SK-N-SH (cell line): ENCODE data around the gene MAP1LC3B. TPM values are rescaled to one million over a fixed set of nuclear protein-coding genes. Genes with fewer than 3 reads are reported as not detected.
A peak's percentile ranks its signal among the peaks of the same experiment; 100 is the strongest.

ENCODE experiments used
- CTCF ChIA-PET: fragments of 300-600, 350-600 bp; formaldehyde crosslinking; extraction: SDS; loops from one replicate; lab custom pipeline; 2021; lab: Yijun Ruan, JAX
- POLR2A ChIA-PET: fragments of 350-600 bp; sonication (Branson Sonifier 250); formaldehyde crosslinking; extraction: SDS; loops from one replicate; lab custom pipeline; 2020; ENCODE audit warnings: antibody characterized with exemption, inconsistent platforms; lab: Yijun Ruan, JAX
- DNase-seq: peaks from one replicate; pipeline ENCODE4 v3.0.0; 2012
- H2AFZ ChIP-seq: fragments of 200-600 bp; sonication (generic); 2 replicates; pipeline ENCODE4 v1.8.1; 2016; ENCODE audit warnings: antibody characterized with exemption, mild to moderate bottlenecking, low read depth
- H3F3A ChIP-seq: fragments of 200-600 bp; sonication (generic); replicated peaks from 2 replicates; pipeline ENCODE3; 2016; ENCODE audit warnings: antibody characterized with exemption, mild to moderate bottlenecking; ENCODE audit not compliant: insufficient read depth
- H3K27ac ChIP-seq, 2 experiments: fragments of 200-500 bp in 1 of 2; fragments of 200-600 bp in 1 of 2; sonication (Bioruptor generic) in 1 of 2; sonication (generic), shearing (Covaris generic) in 1 of 2; 2 replicates each; pipeline versions ENCODE4 v1.5.1 to v1.6.1; 2014 to 2016; ENCODE audit warnings: low read depth in 2 of 2, inconsistent platforms in 1 of 2, low read length in 1 of 2, mild to moderate bottlenecking in 1 of 2, mixed read lengths in 1 of 2
- H3K27me3 ChIP-seq: fragments of 200-600 bp; sonication (generic), shearing (Covaris generic); 2 replicates; pipeline ENCODE4 v1.6.1; 2016; ENCODE audit warnings: mixed run types; ENCODE audit not compliant: insufficient read depth
- H3K36me3 ChIP-seq, 2 experiments: fragments of 200-500 bp in 1 of 2; fragments of 200-600 bp in 1 of 2; sonication (Bioruptor generic) in 1 of 2; sonication (generic) in 1 of 2; replicated peaks in 1 of 2; 2 replicates each; pipeline versions ENCODE3 to v1.5.1; 2014 to 2016; ENCODE audit warnings: low read length in 1 of 2, mild to moderate bottlenecking in 1 of 2; ENCODE audit not compliant: insufficient read depth in 2 of 2, control insufficient read depth in 1 of 2
- H3K4me1 ChIP-seq, 2 experiments: fragments of 200-500 bp in 1 of 2; fragments of 200-600 bp in 1 of 2; sonication (Bioruptor generic) in 1 of 2; sonication (generic), shearing (Covaris generic) in 1 of 2; 2 replicates each; pipeline versions ENCODE4 v1.5.1 to v1.6.1; 2014 to 2016; ENCODE audit warnings: low read depth in 1 of 2, low read length in 1 of 2, mixed run types in 1 of 2; ENCODE audit not compliant: insufficient read depth in 2 of 2, control insufficient read depth in 1 of 2
- H3K4me2 ChIP-seq: fragments of 200-600 bp; sonication (generic), shearing (Covaris generic); 2 replicates; pipeline ENCODE4 v1.6.1; 2017; ENCODE audit warnings: mixed run types
- H3K4me3 ChIP-seq, 2 experiments: fragments of 200-500 bp in 1 of 2; fragments of 200-600 bp in 1 of 2; sonication (Bioruptor generic) in 1 of 2; sonication (generic), shearing (Covaris generic) in 1 of 2; 2 replicates each; pipeline versions ENCODE4 v1.5.1 to v1.8.1; 2014 to 2016; ENCODE audit warnings: low read depth in 2 of 2, inconsistent platforms in 1 of 2, low read length in 1 of 2, mild to moderate bottlenecking in 1 of 2, mixed read lengths in 1 of 2, moderate library complexity in 1 of 2
- H3K79me2 ChIP-seq: fragments of 200-600 bp; sonication (generic); 2 replicates; pipeline ENCODE4 v1.8.1; 2017; ENCODE audit warnings: mild to moderate bottlenecking; ENCODE audit not compliant: insufficient read depth
- H3K9ac ChIP-seq: fragments of 200-600 bp; sonication (generic); 2 replicates; pipeline ENCODE4 v1.6.1; 2017; ENCODE audit warnings: mixed run types
- H3K9me2 ChIP-seq: fragments of 200-600 bp; sonication (generic); 2 replicates; pipeline ENCODE4 v1.6.1; 2017; ENCODE audit warnings: mixed run types
- H3K9me3 ChIP-seq: fragments of 200-600 bp; sonication (generic); 2 replicates; pipeline ENCODE4 v1.6.1; 2017; ENCODE audit warnings: mixed run types, mild to moderate bottlenecking, moderate library complexity
- H4K20me1 ChIP-seq: fragments of 200-600 bp; sonication (generic); 2 replicates; pipeline ENCODE4 v1.6.1; 2017; ENCODE audit warnings: mild to moderate bottlenecking, mixed run types; ENCODE audit not compliant: insufficient read depth
- ELF1 ChIP-seq: IDR thresholded peaks from 2 replicates; pipeline ENCODE4 v1.4.0; 2012
- FOSL2 ChIP-seq: IDR thresholded peaks from 2 replicates; pipeline ENCODE4 v1.4.0; 2012; ENCODE audit warnings: low read depth, mild to moderate bottlenecking, moderate library complexity, borderline replicate concordance
- JUND ChIP-seq: IDR thresholded peaks from 2 replicates; pipeline ENCODE4 v1.4.0; 2012
- MXI1 ChIP-seq: IDR thresholded peaks from 2 replicates; pipeline ENCODE4 v1.6.1; 2012; ENCODE audit warnings: mild to moderate bottlenecking, low read depth, low read length, improper control_type of control experiment
- NFIC ChIP-seq: IDR thresholded peaks from 2 replicates; pipeline ENCODE4 v1.4.0; 2012; ENCODE audit warnings: borderline replicate concordance
- POLR2AphosphoS5 ChIP-seq: IDR thresholded peaks from 2 replicates; pipeline ENCODE4 v1.6.1; 2012; ENCODE audit warnings: low read depth, low read length
- RAD21 ChIP-seq: IDR thresholded peaks from 2 replicates; pipeline ENCODE4 v1.6.1; 2012; ENCODE audit warnings: mild to moderate bottlenecking, low read length
- RCOR1 ChIP-seq: fragments of 150-350 bp; IDR thresholded peaks from 2 replicates; pipeline ENCODE4 v1.6.1; 2017; ENCODE audit warnings: antibody characterized with exemption, low read length
- RFX5 ChIP-seq: IDR thresholded peaks from 2 replicates; pipeline ENCODE4 v1.6.1; 2012; ENCODE audit warnings: mild to moderate bottlenecking, improper control_type of control experiment, low read length
- RXRA ChIP-seq: IDR thresholded peaks from 2 replicates; pipeline ENCODE4 v1.4.0; 2012; ENCODE audit warnings: low read depth, mild to moderate bottlenecking, borderline replicate concordance
- SIN3A ChIP-seq: IDR thresholded peaks from 2 replicates; pipeline ENCODE4 v1.6.1; 2012; ENCODE audit warnings: low read depth, mild to moderate bottlenecking, low read length, moderate library complexity, borderline replicate concordance
- TAF1 ChIP-seq: IDR thresholded peaks from 2 replicates; pipeline ENCODE4 v1.6.1; 2012; ENCODE audit warnings: low read depth, mild to moderate bottlenecking, low read length, moderate library complexity, borderline replicate concordance
- TCF12 ChIP-seq: IDR thresholded peaks from 2 replicates; pipeline ENCODE4 v1.4.0; 2012
- YY1 ChIP-seq: IDR thresholded peaks from 2 replicates; pipeline ENCODE4 v1.4.0; 2012; ENCODE audit warnings: low read depth, mild to moderate bottlenecking
- WGBS: methylation state at CpG from one replicate; pipeline ENCODE4 v1.1.6; 2017; ENCODE audit warnings: low lambda C conversion rate; 5-methylcytosine and 5-hydroxymethylcytosine counted together
- polyA plus RNA-seq, 3 experiments: library from polyadenylated mRNA; depleted of rRNA; stranded (reverse); fragments of >200 nt; gene quantifications; 2 replicates each; pipeline ENCODE4 v1.2.3, GENCODE V29; 2012
- TF ChIP-seq, protein P1 (sequence below): IDR thresholded peaks from 2 replicates; pipeline ENCODE4 v1.4.0; 2012; ENCODE audit warnings: low read depth, borderline replicate concordance
- TF ChIP-seq, protein P2 (sequence below): IDR thresholded peaks from 2 replicates; pipeline ENCODE4 v1.6.1; 2012; ENCODE audit warnings: mild to moderate bottlenecking, low read depth, low read length, moderate library complexity
- TF ChIP-seq, protein P3 (sequence below): fragments of 150-350 bp; IDR thresholded peaks from 2 replicates; pipeline ENCODE4 v1.6.1; 2016; ENCODE audit warnings: mild to moderate bottlenecking, low read depth, low read length

MAP1LC3B gene
- polyA plus RNA-seq, 1 of the 3 experiments (the other 2 are of a cell fraction): 33.7 TPM

DNA sequence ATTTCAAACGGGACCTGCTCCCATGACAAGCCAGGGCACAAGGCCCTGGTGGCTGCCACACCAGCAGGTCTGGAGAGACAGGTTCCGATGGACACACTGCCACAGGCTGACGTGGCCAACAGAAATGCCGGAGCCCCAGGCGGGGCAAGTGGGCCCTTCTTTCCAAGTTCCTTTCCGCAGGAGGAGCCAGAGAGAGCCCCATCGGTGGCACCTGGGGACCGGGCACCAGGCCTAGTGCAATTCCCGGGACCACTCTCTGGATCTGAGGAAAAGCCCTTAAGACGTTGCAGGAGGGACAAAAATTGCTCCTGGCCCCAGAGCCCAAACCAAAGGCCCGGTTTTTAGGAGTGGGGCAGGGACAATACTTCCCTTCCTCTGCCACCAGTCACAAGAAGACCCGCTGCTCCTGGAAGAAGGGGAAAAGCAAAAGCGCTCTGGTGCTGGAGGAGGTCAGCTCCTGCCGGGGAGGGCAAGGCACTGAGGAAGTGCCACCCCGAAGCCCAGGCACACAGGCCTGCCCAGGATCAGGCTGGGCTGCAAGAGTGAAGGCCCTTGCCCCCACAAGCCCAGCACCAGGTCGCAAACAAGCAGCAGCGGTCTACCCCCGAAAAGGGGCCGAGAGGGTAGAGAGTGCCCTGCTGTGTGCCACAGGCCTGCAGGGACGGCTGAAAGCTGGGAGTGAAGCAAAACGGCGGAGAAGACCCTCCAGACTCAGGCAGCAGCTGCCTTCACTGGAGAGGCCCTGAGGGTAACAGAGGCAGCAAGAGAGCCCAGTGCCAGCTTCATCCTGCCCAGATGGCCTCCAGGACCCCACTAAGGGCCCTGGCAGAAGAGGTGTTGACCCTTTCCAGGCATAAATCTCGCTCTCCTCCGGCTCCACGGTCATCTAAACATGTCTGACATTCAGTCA, 29.1 kb downstream of the MAP1LC3B start:
- H2AFZ ChIP-seq: no peak overlapping the region
- CTCF ChIA-PET: interaction anchor here (1.0 to 2.0 kb wide), 4 partner anchors 11 to 214 kb away, joined by 3 to 5 read pairs (median 4); no protein-coding TSS in a partner anchor
- 95% methylated on average over 19 of the region's 25 CpGs for WGBS
- no peak overlapping the region for H3K4me2 ChIP-seq
- no peak for TF ChIP-seq YY1
- peaks cover 0 to 3% of the 10 kb centered on the region in 2 experiments; a peak in 1 of 4 replicates for H3K4me1 ChIP-seq
- no peaks in the 10 kb centered on the region for H3K27me3 ChIP-seq
- peak overlapping the region in 1 of 2 experiments; percentile 25; a peak in 1 of 4 replicates for H3K27ac ChIP-seq
- no peak overlapping the region for H3K4me3 ChIP-seq
- H3K9me3 ChIP-seq: no peaks in the 10 kb centered on the region
- DNase-seq: peak; percentile 59
- H3F3A ChIP-seq: no peaks in the 10 kb centered on the region
- H3K9me2 ChIP-seq: no peaks in the 10 kb centered on the region
- peaks cover 33 to 46% of the 10 kb centered on the region in 2 experiments for H3K36me3 ChIP-seq
- peaks cover 28% of the 10 kb centered on the region; the same call in 1 of the 2 replicates for H4K20me1 ChIP-seq
- peaks cover 8% of the 10 kb centered on the region; the same call in 1 of the 2 replicates for H3K79me2 ChIP-seq
- H3K9ac ChIP-seq: no peak overlapping the region
- POLR2A ChIA-PET: no interaction called here

DNA sequence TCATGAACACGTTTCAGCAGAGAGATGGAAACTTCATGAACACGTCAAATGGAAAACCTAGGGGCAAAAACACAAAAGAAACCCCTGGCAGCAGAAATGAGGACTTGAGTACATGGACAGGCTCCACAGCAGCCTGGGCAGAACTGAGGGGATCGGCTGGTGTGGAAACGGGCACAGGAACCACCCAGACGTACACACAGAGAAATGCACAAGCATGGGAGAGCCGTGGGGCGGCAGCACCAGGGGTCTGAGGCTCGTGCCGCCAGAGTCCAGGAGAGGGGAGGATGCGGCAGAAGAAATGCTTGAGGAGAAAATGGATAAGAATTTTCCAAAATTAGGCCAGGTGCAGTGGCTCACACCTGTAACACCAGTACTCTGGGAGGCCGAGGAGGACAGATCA, 30.0 kb downstream of the MAP1LC3B start:
- peaks cover 30% of the 10 kb centered on the region; the same call in 1 of the 2 replicates for H4K20me1 ChIP-seq
- CTCF ChIA-PET: interaction anchor here (0.6 to 2.0 kb wide), 2 partner anchors 67 to 214 kb away, joined by 3 to 5 read pairs; no protein-coding TSS in a partner anchor
- H3K4me1 ChIP-seq: peaks cover 0 to 3% of the 10 kb centered on the region in 2 experiments; a peak in 1 of 4 replicates

More for the DNA sequence above, 30.0 kb downstream of the MAP1LC3B start:
- Histone ChIP-seq H3K4me3 (no peak overlapping the region), H3F3A (no peaks in the 10 kb centered on the region), H3K79me2 (peaks cover 8% of the 10 kb centered on the region; the same call in 1 of the 2 replicates), H3K9me2 (no peaks in the 10 kb centered on the region), H3K9ac (no peak overlapping the region), H3K27me3 (no peaks in the 10 kb centered on the region), H3K27ac (no peak overlapping the region), H3K36me3 (peaks cover 30 to 43% of the 10 kb centered on the region in 2 experiments), H2AFZ (no peak overlapping the region), H3K4me2 (no peak overlapping the region), H3K9me3 (no peaks in the 10 kb centered on the region)
- DNase-seq: no peak
- 95% methylated on average over 11 of the region's 11 CpGs for WGBS
- TF ChIP-seq RAD21 (no peak), RXRA (no peak), JUND (no peak), POLR2AphosphoS5 (no peak), FOSL2 (no peak), RFX5 (no peak), ELF1 (no peak), RCOR1 (no peak), NFIC (no peak), TAF1 (no peak), YY1 (no peak), MXI1 (no peak), SIN3A (no peak), TCF12 (no peak)
- TF ChIP-seq, protein P1, sequence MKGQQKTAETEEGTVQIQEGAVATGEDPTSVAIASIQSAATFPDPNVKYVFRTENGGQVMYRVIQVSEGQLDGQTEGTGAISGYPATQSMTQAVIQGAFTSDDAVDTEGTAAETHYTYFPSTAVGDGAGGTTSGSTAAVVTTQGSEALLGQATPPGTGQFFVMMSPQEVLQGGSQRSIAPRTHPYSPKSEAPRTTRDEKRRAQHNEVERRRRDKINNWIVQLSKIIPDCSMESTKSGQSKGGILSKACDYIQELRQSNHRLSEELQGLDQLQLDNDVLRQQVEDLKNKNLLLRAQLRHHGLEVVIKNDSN: no peak
- TF ChIP-seq, protein P2, sequence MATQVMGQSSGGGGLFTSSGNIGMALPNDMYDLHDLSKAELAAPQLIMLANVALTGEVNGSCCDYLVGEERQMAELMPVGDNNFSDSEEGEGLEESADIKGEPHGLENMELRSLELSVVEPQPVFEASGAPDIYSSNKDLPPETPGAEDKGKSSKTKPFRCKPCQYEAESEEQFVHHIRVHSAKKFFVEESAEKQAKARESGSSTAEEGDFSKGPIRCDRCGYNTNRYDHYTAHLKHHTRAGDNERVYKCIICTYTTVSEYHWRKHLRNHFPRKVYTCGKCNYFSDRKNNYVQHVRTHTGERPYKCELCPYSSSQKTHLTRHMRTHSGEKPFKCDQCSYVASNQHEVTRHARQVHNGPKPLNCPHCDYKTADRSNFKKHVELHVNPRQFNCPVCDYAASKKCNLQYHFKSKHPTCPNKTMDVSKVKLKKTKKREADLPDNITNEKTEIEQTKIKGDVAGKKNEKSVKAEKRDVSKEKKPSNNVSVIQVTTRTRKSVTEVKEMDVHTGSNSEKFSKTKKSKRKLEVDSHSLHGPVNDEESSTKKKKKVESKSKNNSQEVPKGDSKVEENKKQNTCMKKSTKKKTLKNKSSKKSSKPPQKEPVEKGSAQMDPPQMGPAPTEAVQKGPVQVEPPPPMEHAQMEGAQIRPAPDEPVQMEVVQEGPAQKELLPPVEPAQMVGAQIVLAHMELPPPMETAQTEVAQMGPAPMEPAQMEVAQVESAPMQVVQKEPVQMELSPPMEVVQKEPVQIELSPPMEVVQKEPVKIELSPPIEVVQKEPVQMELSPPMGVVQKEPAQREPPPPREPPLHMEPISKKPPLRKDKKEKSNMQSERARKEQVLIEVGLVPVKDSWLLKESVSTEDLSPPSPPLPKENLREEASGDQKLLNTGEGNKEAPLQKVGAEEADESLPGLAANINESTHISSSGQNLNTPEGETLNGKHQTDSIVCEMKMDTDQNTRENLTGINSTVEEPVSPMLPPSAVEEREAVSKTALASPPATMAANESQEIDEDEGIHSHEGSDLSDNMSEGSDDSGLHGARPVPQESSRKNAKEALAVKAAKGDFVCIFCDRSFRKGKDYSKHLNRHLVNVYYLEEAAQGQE: no peak
- TF ChIP-seq, protein P3, sequence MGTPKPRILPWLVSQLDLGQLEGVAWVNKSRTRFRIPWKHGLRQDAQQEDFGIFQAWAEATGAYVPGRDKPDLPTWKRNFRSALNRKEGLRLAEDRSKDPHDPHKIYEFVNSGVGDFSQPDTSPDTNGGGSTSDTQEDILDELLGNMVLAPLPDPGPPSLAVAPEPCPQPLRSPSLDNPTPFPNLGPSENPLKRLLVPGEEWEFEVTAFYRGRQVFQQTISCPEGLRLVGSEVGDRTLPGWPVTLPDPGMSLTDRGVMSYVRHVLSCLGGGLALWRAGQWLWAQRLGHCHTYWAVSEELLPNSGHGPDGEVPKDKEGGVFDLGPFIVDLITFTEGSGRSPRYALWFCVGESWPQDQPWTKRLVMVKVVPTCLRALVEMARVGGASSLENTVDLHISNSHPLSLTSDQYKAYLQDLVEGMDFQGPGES: no peak
- POLR2A ChIA-PET: no interaction called here
